ENCODE data around the gene CTNND1.

DNA sequence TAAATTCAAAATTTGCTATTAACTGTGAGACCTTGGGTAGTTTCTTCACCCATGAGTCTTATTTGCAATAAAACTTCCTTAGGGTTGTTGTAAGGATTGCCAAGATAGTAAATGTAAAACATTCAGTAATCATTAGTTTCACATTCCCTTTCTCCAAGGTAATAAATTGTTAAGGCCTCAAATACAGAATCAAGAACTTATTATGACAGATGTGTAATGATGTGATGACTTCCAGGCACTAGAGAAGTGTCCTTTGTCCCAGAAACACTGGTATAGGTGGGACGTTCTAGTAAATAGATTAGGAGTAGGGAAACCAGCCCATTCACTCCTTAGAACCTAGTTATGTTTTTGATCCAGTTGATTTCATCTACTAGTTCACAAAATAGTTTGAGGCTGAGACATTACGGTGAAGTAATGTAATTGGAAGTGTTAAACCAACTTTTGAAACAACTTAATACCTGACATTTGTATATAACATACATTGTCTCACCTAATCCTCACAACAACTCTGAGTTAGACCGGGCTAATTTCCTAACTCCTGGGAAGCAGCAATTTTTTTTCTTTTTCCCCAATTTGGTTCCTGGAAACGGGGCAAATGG is 25.5 kb downstream of the CTNND1 start:
- TF ChIP-seq, protein P1, sequence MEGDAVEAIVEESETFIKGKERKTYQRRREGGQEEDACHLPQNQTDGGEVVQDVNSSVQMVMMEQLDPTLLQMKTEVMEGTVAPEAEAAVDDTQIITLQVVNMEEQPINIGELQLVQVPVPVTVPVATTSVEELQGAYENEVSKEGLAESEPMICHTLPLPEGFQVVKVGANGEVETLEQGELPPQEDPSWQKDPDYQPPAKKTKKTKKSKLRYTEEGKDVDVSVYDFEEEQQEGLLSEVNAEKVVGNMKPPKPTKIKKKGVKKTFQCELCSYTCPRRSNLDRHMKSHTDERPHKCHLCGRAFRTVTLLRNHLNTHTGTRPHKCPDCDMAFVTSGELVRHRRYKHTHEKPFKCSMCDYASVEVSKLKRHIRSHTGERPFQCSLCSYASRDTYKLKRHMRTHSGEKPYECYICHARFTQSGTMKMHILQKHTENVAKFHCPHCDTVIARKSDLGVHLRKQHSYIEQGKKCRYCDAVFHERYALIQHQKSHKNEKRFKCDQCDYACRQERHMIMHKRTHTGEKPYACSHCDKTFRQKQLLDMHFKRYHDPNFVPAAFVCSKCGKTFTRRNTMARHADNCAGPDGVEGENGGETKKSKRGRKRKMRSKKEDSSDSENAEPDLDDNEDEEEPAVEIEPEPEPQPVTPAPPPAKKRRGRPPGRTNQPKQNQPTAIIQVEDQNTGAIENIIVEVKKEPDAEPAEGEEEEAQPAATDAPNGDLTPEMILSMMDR (IDR thresholded peaks at IDR 0.05), result no peak
- TF ChIP-seq POLR2A (IDR thresholded peaks at IDR 0.05), result no peak

Measured in testis (tissue), 2 donors.